Transverse colon (tissue), 4 donors: Measurements from ENCODE around the gene ZNF239.

Experiments used
- CTCF ChIP-seq, 5 experiments: fragments of 200-600 bp in 3 of 5; fragments of 450-650 bp in 2 of 5; sonication (generic) in 3 of 5; IDR thresholded peaks; 1 replicate in 2 of 5; 2 replicates in 3 of 5; pipeline ENCODE4 v1.5.1; 2016 to 2017; ENCODE audit warnings: antibody characterized with exemption in 5 of 5, inconsistent platforms in 3 of 5, mild to moderate bottlenecking in 2 of 5, moderate library complexity in 1 of 5
- EP300 ChIP-seq: sonication (generic); formaldehyde crosslinking; IDR thresholded peaks from one replicate; pipeline ENCODE4 v1.6.1; 2017; ENCODE audit warnings: antibody characterized with exemption, low read depth
- POLR2A ChIP-seq: fragments of 450-650 bp; IDR thresholded peaks from one replicate; pipeline ENCODE4 v1.6.1; 2016; ENCODE audit warnings: antibody characterized with exemption, mild to moderate bottlenecking, moderate library complexity
- POLR2AphosphoS5 ChIP-seq, 3 donors: sonication (generic); formaldehyde crosslinking; IDR thresholded peaks; one replicate each; pipeline ENCODE4 v1.6.1; 2016; ENCODE audit warnings: antibody characterized with exemption in 3 of 3

- TF ChIP-seq CTCF (IDR thresholded peaks at IDR 0.05) (no peak), POLR2AphosphoS5 (IDR thresholded peaks at IDR 0.05) (no peak), POLR2A (no peak), EP300 (no peak)
Measured at GRCh38 chr10:43605850-43606322, 31.5 kb upstream of the ZNF239 start.
